ENCODE measurements around the gene UCK1.

UCK1 gene

DNA sequence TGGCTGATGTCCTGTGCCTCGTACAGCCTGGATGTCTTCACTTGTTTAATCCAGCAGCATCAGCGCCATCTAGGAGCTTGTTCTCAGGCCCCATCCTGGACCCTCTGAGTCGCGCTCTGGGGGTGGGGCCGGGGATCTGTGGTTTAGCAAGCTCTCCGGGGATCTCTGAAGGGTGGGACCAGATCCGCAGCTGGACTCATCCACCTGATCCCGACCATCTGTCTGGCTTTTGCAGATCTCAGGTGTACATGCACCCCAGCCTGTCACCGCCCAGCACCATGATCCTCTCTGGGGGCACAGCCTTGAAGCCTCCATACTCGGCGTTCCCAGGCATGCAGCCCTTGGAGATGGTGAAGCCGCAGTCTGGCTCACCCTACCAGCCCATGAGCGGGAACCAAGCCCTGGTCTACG is 43.4 kb downstream of the UCK1 start:
- TF ChIP-seq, protein P1, sequence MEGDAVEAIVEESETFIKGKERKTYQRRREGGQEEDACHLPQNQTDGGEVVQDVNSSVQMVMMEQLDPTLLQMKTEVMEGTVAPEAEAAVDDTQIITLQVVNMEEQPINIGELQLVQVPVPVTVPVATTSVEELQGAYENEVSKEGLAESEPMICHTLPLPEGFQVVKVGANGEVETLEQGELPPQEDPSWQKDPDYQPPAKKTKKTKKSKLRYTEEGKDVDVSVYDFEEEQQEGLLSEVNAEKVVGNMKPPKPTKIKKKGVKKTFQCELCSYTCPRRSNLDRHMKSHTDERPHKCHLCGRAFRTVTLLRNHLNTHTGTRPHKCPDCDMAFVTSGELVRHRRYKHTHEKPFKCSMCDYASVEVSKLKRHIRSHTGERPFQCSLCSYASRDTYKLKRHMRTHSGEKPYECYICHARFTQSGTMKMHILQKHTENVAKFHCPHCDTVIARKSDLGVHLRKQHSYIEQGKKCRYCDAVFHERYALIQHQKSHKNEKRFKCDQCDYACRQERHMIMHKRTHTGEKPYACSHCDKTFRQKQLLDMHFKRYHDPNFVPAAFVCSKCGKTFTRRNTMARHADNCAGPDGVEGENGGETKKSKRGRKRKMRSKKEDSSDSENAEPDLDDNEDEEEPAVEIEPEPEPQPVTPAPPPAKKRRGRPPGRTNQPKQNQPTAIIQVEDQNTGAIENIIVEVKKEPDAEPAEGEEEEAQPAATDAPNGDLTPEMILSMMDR (IDR thresholded peaks at IDR 0.05; ENCODE audit: extremely low read depth, missing control alignments), result no peak
- DNase-seq (ENCODE audit: low spot score), result no peak

DNA sequence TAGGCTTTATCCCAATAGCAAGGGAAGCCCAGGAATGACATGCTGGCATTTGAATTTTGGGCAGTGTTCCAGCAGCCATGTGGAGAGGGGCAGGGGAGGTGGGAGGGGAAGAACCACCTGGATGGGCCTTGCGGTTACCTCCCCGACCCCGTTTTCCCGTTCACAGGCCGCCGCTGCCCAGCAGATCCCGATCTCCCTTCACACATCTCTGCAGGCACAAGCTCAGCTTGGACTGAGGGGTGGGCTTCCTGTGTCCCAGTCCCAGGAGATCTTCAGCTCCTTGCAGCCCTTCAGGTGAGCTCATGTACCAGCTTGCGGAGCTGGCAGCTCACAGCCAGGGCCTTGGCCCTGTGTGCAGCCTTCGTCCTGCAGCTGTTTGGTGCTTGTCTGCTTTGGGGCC is 44.1 kb downstream of the UCK1 start:
- DNase-seq (ENCODE audit: low spot score), result no peak
- TF ChIP-seq, protein P1 (IDR thresholded peaks at IDR 0.05; ENCODE audit: extremely low read depth, missing control alignments), result no peak

DNA sequence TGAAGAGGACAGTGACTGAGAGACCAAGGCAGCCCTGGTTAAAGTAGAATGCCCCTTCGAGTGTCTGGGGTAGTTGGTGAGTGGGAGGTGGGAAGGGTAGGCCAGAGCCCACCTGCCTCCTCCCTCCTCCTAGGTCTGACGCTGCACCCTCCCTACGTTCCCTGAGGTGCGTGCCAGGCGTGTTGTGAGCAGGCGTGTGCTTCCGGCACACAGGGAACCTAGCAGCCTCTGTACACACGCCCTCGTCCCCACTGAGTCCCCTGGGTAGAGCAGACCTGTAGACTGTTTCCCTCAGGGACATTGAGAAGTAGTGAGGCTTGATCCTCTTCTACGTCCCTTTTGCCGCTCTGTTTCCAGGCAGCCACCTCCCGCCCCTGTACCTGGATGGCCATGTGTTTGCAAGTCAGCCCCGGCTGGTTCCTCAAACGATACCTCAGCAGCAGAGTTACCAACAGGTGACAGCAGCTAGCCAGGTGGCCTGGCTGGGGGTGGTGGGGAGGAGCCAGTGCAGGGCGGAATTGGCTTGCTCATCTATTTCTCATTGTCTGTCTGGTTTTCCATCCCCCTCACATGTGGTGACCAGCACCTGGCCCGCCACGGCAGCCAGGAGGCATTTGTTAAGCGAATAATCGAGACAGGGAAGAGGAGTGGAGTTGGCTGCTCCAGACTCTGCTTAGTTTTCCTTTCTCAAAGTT is 45.2 kb downstream of the UCK1 start:
- TF ChIP-seq, protein P1 (IDR thresholded peaks at IDR 0.05; ENCODE audit: extremely low read depth, missing control alignments), result no peak

DNA sequence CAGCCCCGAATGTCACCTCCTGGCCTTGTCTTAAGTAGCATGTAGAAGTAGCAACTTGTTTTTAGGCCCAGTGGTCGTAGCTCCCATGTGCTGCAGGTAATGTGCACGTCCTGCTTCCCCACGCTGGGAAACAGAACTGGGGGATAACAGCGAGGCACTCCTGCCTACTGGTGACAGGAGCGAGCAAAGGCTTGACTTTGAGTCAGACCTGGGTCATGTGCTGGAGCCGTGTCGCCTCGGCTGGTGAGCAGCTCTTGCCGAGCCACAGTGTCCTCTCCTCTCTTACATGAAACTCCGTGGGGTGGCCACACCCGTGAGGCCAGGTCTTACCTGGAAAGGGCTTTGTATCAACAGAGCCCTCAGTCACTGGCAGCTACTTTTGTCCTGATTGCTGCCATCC is 45.9 kb downstream of the UCK1 start:
- TF ChIP-seq, protein P1 (IDR thresholded peaks at IDR 0.05; ENCODE audit: extremely low read depth, missing control alignments), result no peak
- no peak for DNase-seq (ENCODE audit: low spot score)

More for the DNA sequence above, 45.2 kb downstream of the UCK1 start:
- DNase-seq (ENCODE audit: low spot score), result no peak

DNA sequence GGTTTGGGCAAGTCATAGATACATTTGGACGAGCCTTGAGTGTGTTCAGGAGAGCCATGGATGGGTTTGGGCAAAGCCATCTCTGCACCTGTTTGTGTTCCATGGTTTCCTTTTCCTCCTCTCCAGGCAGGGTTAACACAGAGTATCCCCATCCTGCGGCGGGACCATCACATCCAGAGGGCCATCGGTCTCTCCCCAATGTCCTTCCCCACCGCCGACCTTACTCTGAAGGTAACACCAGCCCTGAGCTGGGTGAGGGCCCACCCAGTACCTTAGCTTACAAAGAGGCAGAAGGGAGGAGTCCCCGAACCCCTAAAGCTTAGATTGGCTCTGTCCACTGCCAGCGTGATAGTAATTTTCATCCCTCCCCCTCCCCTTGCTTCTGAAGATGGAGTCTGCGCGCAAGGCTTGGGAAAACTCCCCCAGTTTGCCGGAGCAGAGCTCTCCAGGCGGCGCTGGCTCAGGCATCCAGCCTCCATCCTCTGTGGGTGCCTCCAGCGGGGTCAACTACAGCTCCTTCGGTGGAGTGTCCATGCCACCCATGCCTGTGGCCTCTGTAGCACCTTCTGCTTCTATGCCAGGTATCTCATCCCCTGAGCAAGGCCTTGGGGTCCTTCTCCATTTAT is 46.4 kb downstream of the UCK1 start:
- no peak for DNase-seq (ENCODE audit: low spot score)
- TF ChIP-seq, protein P1 (IDR thresholded peaks at IDR 0.05; ENCODE audit: extremely low read depth, missing control alignments), result no peak

DNA sequence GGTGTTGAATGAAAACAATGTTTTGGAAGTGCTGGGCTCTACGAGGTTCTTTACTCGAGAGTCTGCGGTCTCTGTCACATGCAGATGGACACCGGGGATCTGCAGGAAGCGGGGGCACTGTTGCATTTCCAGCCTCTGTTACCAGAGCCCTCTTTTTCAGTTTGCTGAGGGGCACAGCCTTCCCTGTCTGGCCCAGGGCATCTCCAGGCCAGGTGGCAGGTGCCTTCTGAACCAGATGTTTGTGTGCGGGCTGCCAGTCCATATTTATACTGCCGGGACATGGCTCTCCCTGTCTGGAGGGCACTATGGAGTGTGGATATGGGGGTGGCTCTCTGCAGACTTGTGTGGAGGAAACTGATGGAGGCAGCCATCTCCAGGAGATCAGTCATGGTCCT is 47.0 kb downstream of the UCK1 start:
- TF ChIP-seq, protein P1 (IDR thresholded peaks at IDR 0.05; ENCODE audit: extremely low read depth, missing control alignments), result no peak
- no peak for DNase-seq (ENCODE audit: low spot score)

DNA sequence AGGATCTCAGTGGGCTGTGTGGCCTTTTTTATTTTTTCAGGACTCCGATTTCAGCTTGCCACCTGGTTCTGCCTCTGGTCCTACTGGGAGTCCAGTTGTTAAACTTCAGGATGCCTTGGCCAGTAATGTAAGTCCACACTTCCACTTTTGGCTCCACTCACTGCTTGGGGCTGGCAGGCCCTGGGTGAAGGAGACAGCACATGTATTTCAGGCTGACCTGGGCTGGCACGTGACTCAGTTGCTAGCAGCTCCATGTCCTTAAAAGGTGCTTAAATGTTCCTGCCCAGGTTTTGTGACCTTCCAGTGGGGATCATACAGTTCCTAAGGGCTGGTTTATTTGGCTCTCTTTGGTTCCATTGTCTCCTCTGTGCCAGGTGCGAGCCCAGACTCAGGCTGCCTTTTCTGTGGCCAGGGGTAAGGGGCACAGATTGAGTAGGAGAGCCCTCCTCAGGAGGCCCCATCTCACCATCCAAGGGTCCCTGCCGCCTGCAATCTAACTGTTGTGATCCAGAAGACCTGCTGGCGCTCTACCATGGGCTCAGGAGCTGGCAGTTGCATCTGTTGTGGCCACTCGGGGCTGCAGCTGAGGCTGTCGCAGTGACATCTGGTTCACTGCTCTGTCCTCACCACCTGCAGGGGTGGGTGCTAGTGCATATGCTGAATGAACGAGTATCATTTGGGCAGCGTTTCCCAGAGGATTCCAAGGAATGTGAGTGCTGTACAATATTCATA is 47.6 kb downstream of the UCK1 start:
- no peak for DNase-seq (ENCODE audit: low spot score)
- TF ChIP-seq, protein P1 (IDR thresholded peaks at IDR 0.05; ENCODE audit: extremely low read depth, missing control alignments), result no peak
